ENCODE results near the gene KDM4B. TPM values are rescaled to one million over a fixed set of nuclear protein-coding genes. Genes with fewer than 3 reads are reported as not detected.

The KDM4B gene
- polyA plus RNA-seq, 3 donors, result 6.4 to 22.7 (median 12.7) TPM

- Histone ChIP-seq H3K4me1 (ENCODE audit: control insufficient read depth in 1 of 2, insufficient read depth in 2 of 2, low read length in 2 of 2) (no peaks in the 10 kb centered on the region), H3K9ac (ENCODE audit: insufficient read depth, low read length, poor library complexity, severe bottlenecking) (no peak overlapping the region), H3K27ac (ENCODE audit: low read depth in 1 of 2, low read length in 2 of 2) (no peak overlapping the region), H4K20me1 (ENCODE audit: insufficient read depth, low read length) (peaks cover 18% of the 10 kb centered on the region), H3K36me3 (replicated peaks in 1 of 2; ENCODE audit: control insufficient read depth in 1 of 2, insufficient read depth in 2 of 2, low read length in 2 of 2) (peaks cover 21 to 26% of the 10 kb centered on the region in 2 donors), H3K9me3 (replicated peaks in 1 of 2; ENCODE audit: control insufficient read depth in 1 of 2, insufficient read depth in 1 of 2, low read length in 2 of 2) (no peaks in the 10 kb centered on the region), H3K4me2 (replicated peaks; ENCODE audit: extremely low read depth, low read length, poor library complexity, severe bottlenecking) (no peak overlapping the region), H3K79me2 (ENCODE audit: insufficient read depth, low read length) (no peaks in the 10 kb centered on the region), H2AFZ (ENCODE audit: insufficient read depth, low read depth, low read length, poor library complexity, severe bottlenecking) (no peak overlapping the region), H3K4me3 (replicated peaks in 1 of 3; ENCODE audit: low read depth in 2 of 3, low read length in 3 of 3) (no peak overlapping the region), H3K27me3 (ENCODE audit: control insufficient read depth in 2 of 2, insufficient read depth in 2 of 2, low read length in 2 of 2) (no peaks in the 10 kb centered on the region)
- H3K9me3 Mint-ChIP-seq, result peaks cover 0 to 8% (median 0%) of the 10 kb centered on the region in 7 donors
- DNase-seq, result no peak
- intact Hi-C loops (cut with micrococcal nuclease), result no loop called here
- TF ChIP-seq, protein P1, sequence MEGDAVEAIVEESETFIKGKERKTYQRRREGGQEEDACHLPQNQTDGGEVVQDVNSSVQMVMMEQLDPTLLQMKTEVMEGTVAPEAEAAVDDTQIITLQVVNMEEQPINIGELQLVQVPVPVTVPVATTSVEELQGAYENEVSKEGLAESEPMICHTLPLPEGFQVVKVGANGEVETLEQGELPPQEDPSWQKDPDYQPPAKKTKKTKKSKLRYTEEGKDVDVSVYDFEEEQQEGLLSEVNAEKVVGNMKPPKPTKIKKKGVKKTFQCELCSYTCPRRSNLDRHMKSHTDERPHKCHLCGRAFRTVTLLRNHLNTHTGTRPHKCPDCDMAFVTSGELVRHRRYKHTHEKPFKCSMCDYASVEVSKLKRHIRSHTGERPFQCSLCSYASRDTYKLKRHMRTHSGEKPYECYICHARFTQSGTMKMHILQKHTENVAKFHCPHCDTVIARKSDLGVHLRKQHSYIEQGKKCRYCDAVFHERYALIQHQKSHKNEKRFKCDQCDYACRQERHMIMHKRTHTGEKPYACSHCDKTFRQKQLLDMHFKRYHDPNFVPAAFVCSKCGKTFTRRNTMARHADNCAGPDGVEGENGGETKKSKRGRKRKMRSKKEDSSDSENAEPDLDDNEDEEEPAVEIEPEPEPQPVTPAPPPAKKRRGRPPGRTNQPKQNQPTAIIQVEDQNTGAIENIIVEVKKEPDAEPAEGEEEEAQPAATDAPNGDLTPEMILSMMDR (IDR thresholded peaks at IDR 0.05), result no peak
- H3K4me3 Mint-ChIP-seq, result no peak overlapping the region
- peaks cover 0 to 2% (median 1%) of the 10 kb centered on the region in 3 donors for H3K27me3 Mint-ChIP-seq (ENCODE audit: low read depth in 3 of 3)
- no peaks in the 10 kb centered on the region for H3K4me1 Mint-ChIP-seq
- no peak overlapping the region for H3K27ac Mint-ChIP-seq
- WGBS (ENCODE audit: insufficient coverage), result 96% methylated on average over 9 of the region's 27 CpGs
- peaks cover 19 to 25% of the 10 kb centered on the region in 2 donors for H3K36me3 Mint-ChIP-seq
Observed at GRCh38 chr19:5152013-5152763, 183.3 kb downstream of the KDM4B start.

DNA sequence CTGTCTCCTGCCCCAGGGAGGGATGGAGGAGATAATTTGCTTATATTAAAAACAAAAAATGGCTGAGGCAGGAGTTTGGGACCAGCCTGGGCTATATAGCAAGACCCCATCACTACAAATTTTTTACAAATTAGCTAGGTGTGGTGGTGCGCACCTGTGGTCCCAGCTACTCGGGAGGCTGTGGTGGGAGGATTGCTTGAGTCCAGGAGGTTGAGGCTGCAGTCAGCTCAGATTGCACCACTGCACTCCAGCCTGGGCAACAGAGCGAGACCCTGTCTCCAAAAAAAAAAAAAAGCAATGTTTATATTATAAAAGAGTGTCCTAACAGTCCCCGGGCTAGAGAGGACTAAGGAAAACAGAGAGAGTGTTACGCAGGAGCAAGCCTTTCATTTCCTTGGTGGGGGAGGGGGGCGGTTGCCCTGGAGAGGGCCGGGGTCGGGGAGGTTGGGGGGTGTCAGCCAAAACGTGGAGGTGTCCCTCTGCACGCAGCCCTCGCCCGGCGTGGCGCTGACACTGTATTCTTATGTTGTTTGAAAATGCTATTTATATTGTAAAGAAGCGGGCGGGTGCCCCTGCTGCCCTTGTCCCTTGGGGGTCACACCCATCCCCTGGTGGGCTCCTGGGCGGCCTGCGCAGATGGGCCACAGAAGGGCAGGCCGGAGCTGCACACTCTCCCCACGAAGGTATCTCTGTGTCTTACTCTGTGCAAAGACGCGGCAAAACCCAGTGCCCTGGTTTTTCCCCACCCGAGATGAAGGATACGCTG lies 184.0 kb downstream of the KDM4B start:
- H3K4me1 Mint-ChIP-seq, result no peaks in the 10 kb centered on the region
- TF ChIP-seq, protein P1 (IDR thresholded peaks at IDR 0.05), result no peak
- no peak overlapping the region for H3K9ac ChIP-seq (ENCODE audit: insufficient read depth, low read length, poor library complexity, severe bottlenecking)
- no peaks in the 10 kb centered on the region for H3K27me3 ChIP-seq (ENCODE audit: control insufficient read depth in 2 of 2, insufficient read depth in 2 of 2, low read length in 2 of 2)
- intact Hi-C loops (cut with micrococcal nuclease), result no loop called here
- H3K36me3 Mint-ChIP-seq, result peaks cover 16 to 18% of the 10 kb centered on the region in 2 donors
- peaks cover 18% of the 10 kb centered on the region for H4K20me1 ChIP-seq (ENCODE audit: insufficient read depth, low read length)
- peaks cover 13 to 21% of the 10 kb centered on the region in 2 donors for H3K36me3 ChIP-seq (replicated peaks in 1 of 2; ENCODE audit: control insufficient read depth in 1 of 2, insufficient read depth in 2 of 2, low read length in 2 of 2)
- no peak overlapping the region for H3K27ac ChIP-seq (ENCODE audit: low read depth in 1 of 2, low read length in 2 of 2)
- no peaks in the 10 kb centered on the region for H3K4me1 ChIP-seq (ENCODE audit: control insufficient read depth in 1 of 2, insufficient read depth in 2 of 2, low read length in 2 of 2)
- peaks cover 0 to 3% (median 2%) of the 10 kb centered on the region in 3 donors for H3K27me3 Mint-ChIP-seq (ENCODE audit: low read depth in 3 of 3)
- H3K4me3 ChIP-seq (replicated peaks in 1 of 3; ENCODE audit: low read depth in 2 of 3, low read length in 3 of 3), result no peak overlapping the region
- no peak overlapping the region for H2AFZ ChIP-seq (ENCODE audit: insufficient read depth, low read depth, low read length, poor library complexity, severe bottlenecking)
- DNase-seq, result no peak
- H3K9me3 ChIP-seq (replicated peaks in 1 of 2; ENCODE audit: control insufficient read depth in 1 of 2, insufficient read depth in 1 of 2, low read length in 2 of 2), result peaks cover 5% of the 10 kb centered on the region in 2 donors
- H3K9me3 Mint-ChIP-seq, result peaks cover 0 to 16% (median 7%) of the 10 kb centered on the region in 7 donors
- WGBS (ENCODE audit: insufficient coverage), result 96% methylated on average over 14 of the region's 24 CpGs
- no peak overlapping the region for H3K4me3 Mint-ChIP-seq
- H3K79me2 ChIP-seq (ENCODE audit: insufficient read depth, low read length), result no peaks in the 10 kb centered on the region
- H3K27ac Mint-ChIP-seq, result no peak overlapping the region
- no peak overlapping the region for H3K4me2 ChIP-seq (replicated peaks; ENCODE audit: extremely low read depth, low read length, poor library complexity, severe bottlenecking)

All from CD14-positive monocyte (primary cell).